ENCODE data around the gene TFCP2. TPM values are rescaled to one million over a fixed set of nuclear protein-coding genes. Genes with fewer than 3 reads are reported as not detected.

TFCP2 gene
- total RNA-seq, 4 donors from 2014 or later = 15.0 to 24.2 (median 18.8) TPM

GRCh38 chr12:51049525-51049924 is 123.4 kb downstream of the TFCP2 start:
- H3K36me3 ChIP-seq = peaks cover 30% of the 10 kb centered on the region
- H3K4me1 ChIP-seq = peaks cover 26% of the 10 kb centered on the region
- no peaks in the 10 kb centered on the region for H3K27me3 ChIP-seq
- TF ChIP-seq CTCF (IDR thresholded peaks at IDR 0.05) (no peak), EP300 (IDR thresholded peaks at IDR 0.05) (no peak), POLR2AphosphoS5 (IDR thresholded peaks at IDR 0.05) (no peak), POLR2A (IDR thresholded peaks at IDR 0.05) (no peak)
- no peaks in the 10 kb centered on the region for H3K9me3 ChIP-seq
- peak overlapping the region; percentile 78 for H3K4me3 ChIP-seq
- no peak overlapping the region for H3K27ac ChIP-seq
- 57% methylated on average over 3 of the region's 3 CpGs for WGBS
- no peak for DNase-seq (ENCODE audit: low spot score in 2 of 2)

GRCh38 chr12:51048661-51049251 is 124.2 kb downstream of the TFCP2 start:
- Histone ChIP-seq H3K4me3 (peak overlapping the region; percentile 78), H3K27me3 (no peaks in the 10 kb centered on the region), H3K27ac (peak overlapping the region; percentile 95), H3K9me3 (no peaks in the 10 kb centered on the region), H3K36me3 (peaks cover 22% of the 10 kb centered on the region), H3K4me1 (peaks cover 26% of the 10 kb centered on the region)
- DNase-seq (ENCODE audit: low spot score in 2 of 2) = no peak
- 21% methylated on average over 14 of the region's 14 CpGs for WGBS
- TF ChIP-seq POLR2A (IDR thresholded peaks at IDR 0.05) = no peak
- TF ChIP-seq POLR2AphosphoS5 (IDR thresholded peaks at IDR 0.05) = no peak
- TF ChIP-seq EP300 (IDR thresholded peaks at IDR 0.05) = no peak
- no peak for TF ChIP-seq CTCF (IDR thresholded peaks at IDR 0.05)

GRCh38 chr12:51047655-51048540 is 125.0 kb downstream of the TFCP2 start, which contains the start of gene LETMD1:
Gene LETMD1, plus strand, starts transcription at chr12:51048327. Its CDS starts 30 bp downstream, at chr12:51048357.
- Histone ChIP-seq H3K27me3 (no peaks in the 10 kb centered on the region), H3K9me3 (no peaks in the 10 kb centered on the region), H3K27ac (peak within 1 kb of the TSS; percentile 95), H3K36me3 (peaks cover 14% of the 10 kb centered on the region), H3K4me1 (peaks cover 26% of the 10 kb centered on the region), H3K4me3 (peak within 1 kb of the TSS; percentile 78)
- WGBS = 7% methylated on average over 26 of the region's 51 CpGs
- DNase-seq (ENCODE audit: low spot score in 2 of 2) = peak; percentile 94 to 95
- peak; percentile 52 to 59 for TF ChIP-seq POLR2A (IDR thresholded peaks at IDR 0.05)
- peak; percentile 13 to 85 (median 82) for TF ChIP-seq POLR2AphosphoS5 (IDR thresholded peaks at IDR 0.05)
- TF ChIP-seq EP300 (IDR thresholded peaks at IDR 0.05) = no peak
- peak; percentile 88 to 90 for TF ChIP-seq CTCF (IDR thresholded peaks at IDR 0.05)

Other genes with a start within 250 kb of the TFCP2 start
- gene HIGD1C, start 220.6 kb downstream of the TFCP2 start, total RNA-seq = not detected
- 100 to 1,000 TPM in 1 of 4 donors, 10 to 100 TPM in 3; 39.0 to 108 (median 60.2) TPM for gene SLC11A2, start 146.8 kb downstream of the TFCP2 start, total RNA-seq
- gene LETMD1, start 124.8 kb downstream of the TFCP2 start, total RNA-seq = 10 to 100 TPM; 38.5 to 93.2 (median 72.3) TPM
- gene CSRNP2, start 89.5 kb downstream of the TFCP2 start, total RNA-seq = 10 to 100 TPM; 16.5 to 23.3 (median 20.3) TPM
- gene POU6F1, start 44.9 kb upstream of the TFCP2 start, total RNA-seq = 10 to 100 TPM in 2 of 4 donors, 1 to 10 TPM in 2; 9.4 to 36.5 (median 13.6) TPM
- 100 to 1,000 TPM; 232 to 396 (median 260) TPM for gene DAZAP2, start 65.7 kb upstream of the TFCP2 start, total RNA-seq
- 10 to 100 TPM; 31.6 to 68.7 (median 46.8) TPM for gene SMAGP, start 97.3 kb upstream of the TFCP2 start, total RNA-seq
- gene BIN2, start 151.0 kb upstream of the TFCP2 start, total RNA-seq = 1 to 10 TPM in 2 of 4 donors, under 1 TPM in 2; 0.68 to 1.9 (median 1.3) TPM
- gene CELA1, start 173.5 kb upstream of the TFCP2 start, total RNA-seq = not detected
- 10 to 100 TPM in 1 of 4 donors, 1 to 10 TPM in 3; 2.0 to 33.8 (median 8.8) TPM for gene GALNT6, start 218.3 kb upstream of the TFCP2 start, total RNA-seq

Measured in suprapubic skin (tissue), 4 donors.